ELR (cell line): Measurements from ENCODE around the gene VAC14.

Experiments
- DNase-seq: peaks from one replicate; pipeline ENCODE4 v3.0.0-alpha.2; 2015; ENCODE audit warnings: low read depth

The VAC14 gene

DNA sequence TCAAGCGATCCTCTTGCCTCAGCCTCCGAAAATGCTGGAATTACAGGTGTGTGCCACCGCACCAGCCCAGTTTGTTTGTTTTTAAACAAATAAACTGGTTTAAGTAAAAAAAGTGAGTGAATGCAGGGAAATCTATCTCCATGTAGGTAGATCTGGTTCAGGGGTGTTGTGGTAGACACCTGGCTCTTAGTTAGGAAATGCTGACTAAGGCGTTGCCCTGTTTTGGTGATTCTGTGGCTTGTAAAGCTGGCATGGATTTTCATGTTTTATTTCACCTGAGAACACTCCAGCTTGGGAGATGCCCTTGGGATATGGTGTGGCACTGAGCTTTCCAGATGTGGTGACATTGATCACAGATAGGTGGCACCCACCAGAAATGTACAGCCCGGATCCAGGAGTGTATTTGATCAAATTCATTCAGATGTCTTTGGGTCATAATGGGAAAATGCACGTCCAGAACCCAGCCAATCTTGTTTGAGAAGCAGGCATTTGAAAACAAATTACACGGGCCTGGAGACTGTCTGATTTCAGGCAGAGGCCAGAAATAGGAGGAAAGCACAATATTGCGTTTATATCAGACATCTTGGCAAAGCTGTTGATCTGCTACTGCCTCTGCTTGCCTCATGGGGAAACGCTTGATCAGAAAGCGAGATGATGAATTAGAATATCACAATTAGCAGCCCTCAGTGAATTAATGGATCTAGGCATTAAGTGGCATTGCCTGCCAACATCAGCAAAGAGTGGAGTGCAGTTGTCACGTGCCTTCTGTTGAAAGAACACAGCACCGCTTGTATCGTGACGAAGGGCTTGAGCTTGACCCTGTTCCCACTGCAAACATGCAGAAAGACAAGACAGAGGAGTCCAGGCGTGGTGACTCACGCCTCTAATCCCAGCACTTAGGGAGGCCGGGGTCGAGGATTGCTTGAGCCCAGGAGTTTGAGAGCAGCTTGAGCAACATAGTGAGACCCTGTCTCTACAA is 161.9 kb downstream of the VAC14 start:
- no peak for DNase-seq
